ENCODE measurements around the gene SNCA.

SNCA gene

DNA sequence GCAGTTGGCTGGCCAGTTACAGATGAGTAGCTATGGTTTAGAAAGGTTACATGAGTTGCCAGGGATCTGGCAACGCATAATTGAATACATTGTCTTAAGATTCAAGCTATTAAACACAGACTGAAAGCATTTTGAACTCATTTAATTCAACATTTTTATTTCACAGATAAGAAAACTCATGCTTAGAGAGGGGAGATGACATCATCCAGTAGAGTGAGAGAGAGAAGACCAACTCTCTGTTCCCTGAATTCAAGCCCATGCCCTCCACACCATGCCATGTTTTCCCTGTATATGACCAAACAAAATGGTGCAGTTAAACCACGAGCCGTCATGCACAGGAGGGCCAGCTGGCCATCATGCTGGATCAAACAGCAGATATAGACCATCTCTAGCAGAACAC, 22.6 kb downstream of the SNCA start:
- DNase-seq (ENCODE audit: low read depth in 2 of 2) = no peak

GRCh38 chr4:89813197-89813596, 23.8 kb downstream of the SNCA start:
- DNase-seq (ENCODE audit: low read depth in 2 of 2) = no peak

DNA sequence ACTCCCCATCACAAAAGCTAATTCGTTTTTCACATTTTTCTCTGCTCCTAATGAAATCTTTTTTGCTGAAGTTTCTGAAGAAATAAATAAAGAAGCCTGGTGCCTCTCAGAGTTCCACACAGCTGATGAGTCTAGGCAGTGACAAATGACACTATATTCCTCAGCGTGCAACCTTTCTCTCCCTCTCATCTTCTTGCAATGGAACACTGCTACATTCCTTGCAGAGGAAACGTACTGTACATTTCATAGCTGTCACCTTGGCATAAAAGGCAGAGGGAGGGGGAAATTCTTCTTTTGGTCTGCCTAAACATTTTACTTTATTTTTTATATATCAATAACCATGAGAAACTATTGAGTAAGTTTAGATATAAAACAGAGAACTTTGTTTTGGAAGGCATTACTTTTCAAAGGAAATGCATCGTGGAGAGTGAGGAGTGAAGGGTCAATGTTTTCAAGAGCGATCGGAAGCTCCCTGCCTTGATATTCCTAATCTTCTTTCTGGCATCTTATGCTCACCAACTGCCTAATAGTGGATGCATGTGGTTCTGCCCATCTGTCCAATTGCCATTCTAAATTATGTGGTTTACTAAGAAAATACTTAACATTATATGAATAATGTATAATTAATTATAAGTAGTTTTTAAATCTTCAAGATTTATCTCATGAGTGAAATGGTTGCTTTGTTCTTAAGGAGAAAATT, 29.4 kb downstream of the SNCA start:
- DNase-seq (ENCODE audit: low read depth in 2 of 2) = no peak

- no peak for DNase-seq (ENCODE audit: low read depth in 2 of 2)
These were observed 31.7 kb downstream of the SNCA start for GRCh38 chr4:89805297-89805696.

GRCh38 chr4:89803915-89804314, 33.0 kb downstream of the SNCA start:
- no peak for DNase-seq (ENCODE audit: low read depth in 2 of 2)

DNA sequence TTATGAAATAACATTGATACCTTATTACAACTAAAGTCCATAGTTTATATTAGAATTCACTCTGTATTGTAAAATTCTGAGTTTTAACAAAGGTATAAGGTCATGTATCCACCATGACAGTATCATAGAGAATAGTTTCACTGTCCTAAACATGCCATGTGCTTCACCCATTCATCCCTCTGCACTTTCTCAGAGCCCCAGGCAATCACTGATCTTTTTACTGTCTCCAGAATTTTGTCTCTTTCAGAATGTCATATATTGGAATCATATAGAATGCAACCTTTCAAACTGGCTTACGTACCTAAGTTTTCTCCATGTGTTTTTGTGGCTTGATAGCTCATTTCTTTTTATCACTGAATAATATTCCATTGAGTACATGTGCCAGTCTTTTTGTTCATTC, 33.9 kb downstream of the SNCA start:
- DNase-seq (ENCODE audit: low read depth in 2 of 2) = no peak

- no peak for DNase-seq (ENCODE audit: low read depth in 2 of 2)
These were observed 36.3 kb downstream of the SNCA start for GRCh38 chr4:89800527-89801103.

DNA sequence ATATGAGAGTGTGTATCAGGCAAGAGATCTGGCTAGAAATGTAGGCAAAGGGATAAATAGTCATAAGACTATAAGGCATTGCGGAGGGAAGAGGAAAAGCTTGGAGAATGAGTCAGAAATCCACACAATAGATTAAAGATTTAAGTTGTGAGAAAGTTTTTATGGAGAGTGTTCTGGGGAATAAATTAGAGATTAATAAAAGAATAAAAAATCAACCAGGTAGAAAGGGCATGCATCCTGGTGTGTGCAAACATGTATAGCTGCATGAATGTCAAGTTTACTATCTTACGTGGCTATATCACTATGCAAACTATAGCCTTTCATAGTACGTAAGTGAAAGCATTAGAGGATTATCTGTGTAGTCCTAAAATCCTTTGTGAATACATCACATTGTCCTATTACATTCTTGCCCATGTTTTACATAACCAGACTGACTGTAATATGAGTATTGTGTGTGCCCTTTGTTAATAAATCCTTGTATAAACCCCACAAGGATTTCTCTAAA, 36.9 kb downstream of the SNCA start:
- no peak for DNase-seq (ENCODE audit: low read depth in 2 of 2)

GRCh38 chr4:89799071-89799470, 37.9 kb downstream of the SNCA start:
- DNase-seq (ENCODE audit: low read depth in 2 of 2) = no peak

GRCh38 chr4:89797117-89797516, 39.8 kb downstream of the SNCA start:
- no peak for DNase-seq (ENCODE audit: low read depth in 2 of 2)

DNA sequence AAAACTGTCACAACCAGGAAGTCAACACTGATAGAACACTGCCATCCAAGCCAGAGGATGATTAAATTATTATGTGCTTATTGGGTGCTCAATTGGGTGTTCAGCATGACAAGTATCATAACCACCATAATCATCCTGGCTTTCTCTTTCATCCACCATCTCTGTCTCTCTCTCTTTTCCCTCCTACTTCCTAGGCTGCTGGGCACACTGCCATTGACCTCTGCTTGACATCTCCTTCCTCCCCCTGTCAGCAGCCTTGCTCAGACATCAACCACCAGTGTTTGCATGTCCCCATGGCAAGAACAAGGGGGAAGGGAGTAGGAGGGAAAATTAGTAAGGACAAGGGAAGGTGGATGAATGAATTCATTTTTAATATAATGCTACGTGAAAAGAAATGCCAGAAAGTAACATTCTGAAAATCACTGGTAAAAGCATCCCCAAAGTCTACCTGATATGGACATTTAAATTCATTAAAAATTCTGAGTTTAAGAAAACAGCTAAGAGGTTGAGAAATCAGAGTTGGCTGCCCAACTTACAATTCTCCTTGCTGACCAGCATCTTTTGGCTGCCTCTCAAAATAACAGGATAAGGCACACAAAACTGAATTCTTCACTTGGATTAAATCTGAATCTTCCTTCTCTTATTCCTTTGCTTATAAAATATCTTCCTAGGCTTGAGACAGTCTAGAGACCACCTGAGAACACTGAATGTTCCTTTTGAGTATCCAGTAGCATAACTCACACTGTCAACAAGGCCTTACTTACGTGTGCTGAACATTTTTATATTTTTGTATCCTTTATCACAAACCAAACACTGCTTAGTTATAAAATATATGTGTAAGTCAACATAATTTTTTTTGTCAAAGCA, 48.5 kb downstream of the SNCA start:
- DNase-seq (ENCODE audit: low read depth in 2 of 2) = no peak

GRCh38 chr4:89784686-89785231, 52.2 kb downstream of the SNCA start:
- DNase-seq (ENCODE audit: low read depth in 2 of 2) = no peak

GRCh38 chr4:89781321-89781720, 55.6 kb downstream of the SNCA start:
- DNase-seq (ENCODE audit: low read depth in 2 of 2) = no peak

DNA sequence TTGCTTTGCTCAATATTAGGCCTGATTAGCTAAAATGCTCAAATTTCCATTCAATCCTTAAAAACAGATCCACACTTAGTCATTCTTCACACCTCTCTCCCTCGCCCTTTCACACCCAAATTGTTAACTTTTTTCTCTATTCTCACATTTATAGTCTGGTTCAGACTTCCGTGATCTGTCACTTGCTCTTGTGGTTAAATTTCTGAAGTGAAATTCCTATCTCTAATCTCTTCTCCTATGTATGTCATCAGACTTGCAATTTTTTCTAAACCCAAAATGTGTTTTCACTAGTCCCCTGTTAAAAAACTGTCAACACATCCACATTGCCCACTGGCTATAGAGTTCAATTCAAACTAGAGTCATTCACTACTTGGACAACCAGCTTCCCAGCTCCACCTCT, 63.2 kb downstream of the SNCA start:
- DNase-seq (ENCODE audit: low read depth in 2 of 2) = no peak

GRCh38 chr4:89769856-89770255, 67.1 kb downstream of the SNCA start:
- no peak for DNase-seq (ENCODE audit: low read depth in 2 of 2)

DNA sequence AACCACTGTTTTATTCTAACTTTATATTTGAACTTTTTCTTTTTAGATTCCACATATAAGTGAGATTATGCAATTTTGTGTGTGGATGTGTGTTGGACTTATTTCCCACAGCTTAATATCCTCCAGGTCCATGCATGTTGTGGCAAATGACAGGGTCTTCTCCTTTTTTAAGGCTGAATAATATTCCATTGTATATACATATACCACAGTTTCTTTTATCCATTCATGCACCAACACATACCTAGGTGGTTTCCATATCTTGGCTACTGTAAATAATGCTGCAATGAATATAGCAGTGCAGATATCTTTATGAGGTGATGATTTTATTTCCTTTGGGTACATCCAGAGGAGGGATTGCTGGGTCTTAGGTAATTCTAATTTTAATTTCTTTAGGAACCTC, 69.0 kb downstream of the SNCA start:
- DNase-seq (ENCODE audit: low read depth in 2 of 2) = no peak

GRCh38 chr4:89765966-89766365, 71.0 kb downstream of the SNCA start:
- no peak for DNase-seq (ENCODE audit: low read depth in 2 of 2)

DNA sequence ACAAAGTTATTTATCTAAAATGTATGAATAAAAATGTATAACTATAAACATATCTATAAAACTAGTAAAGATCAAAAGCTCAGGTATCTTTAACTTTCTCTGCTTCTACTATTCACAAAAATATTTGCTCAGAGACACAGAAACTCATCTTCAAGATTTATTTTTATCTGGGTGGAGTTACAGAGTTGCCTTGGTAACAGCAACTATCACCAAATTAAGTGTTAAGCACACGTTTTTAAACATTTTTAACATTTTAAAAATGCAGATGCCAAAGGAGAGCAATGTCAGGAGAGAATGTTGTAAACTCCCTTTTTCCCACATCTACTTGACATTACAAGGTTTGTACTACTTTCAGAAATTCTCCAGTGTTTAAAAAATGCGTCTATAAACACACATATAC, 71.4 kb downstream of the SNCA start:
- no peak for DNase-seq (ENCODE audit: low read depth in 2 of 2)

- no peak for DNase-seq (ENCODE audit: low read depth in 2 of 2)
These were observed 74.7 kb downstream of the SNCA start for GRCh38 chr4:89762311-89762710.

DNA sequence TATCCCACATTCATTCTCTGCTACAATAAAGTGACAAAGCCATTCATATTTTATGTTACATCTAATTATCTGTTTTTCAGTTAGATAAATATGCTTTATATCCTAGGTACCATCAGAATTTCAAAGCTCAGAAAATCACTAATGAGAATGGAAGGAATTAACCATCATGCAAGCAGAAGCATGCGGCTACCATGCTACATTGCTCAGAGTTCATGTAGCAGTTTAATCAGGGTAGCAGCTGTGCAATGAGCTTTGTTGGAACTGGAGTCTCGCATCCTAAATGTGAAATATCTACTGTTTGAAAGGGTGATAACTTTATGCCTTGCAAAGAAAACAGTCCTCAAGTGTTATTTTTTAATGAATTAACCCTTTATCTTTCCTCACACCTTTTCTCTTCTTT, 77.5 kb downstream of the SNCA start:
- DNase-seq (ENCODE audit: low read depth in 2 of 2) = no peak

GRCh38 chr4:89757154-89757719, 79.7 kb downstream of the SNCA start:
- DNase-seq (ENCODE audit: low read depth in 2 of 2) = no peak

GRCh38 chr4:89755220-89755619, 81.7 kb downstream of the SNCA start:
- DNase-seq (ENCODE audit: low read depth in 2 of 2) = no peak

Data from stimulated activated CD8-positive, alpha-beta memory T cell treated with anti-CD3 and anti-CD28 coated beads, Interleukin-15, amount 100 ng/mL, for 4 hours (primary cell).